ENCODE results near the gene FBXW5.

Gene FBXW5

DNA sequence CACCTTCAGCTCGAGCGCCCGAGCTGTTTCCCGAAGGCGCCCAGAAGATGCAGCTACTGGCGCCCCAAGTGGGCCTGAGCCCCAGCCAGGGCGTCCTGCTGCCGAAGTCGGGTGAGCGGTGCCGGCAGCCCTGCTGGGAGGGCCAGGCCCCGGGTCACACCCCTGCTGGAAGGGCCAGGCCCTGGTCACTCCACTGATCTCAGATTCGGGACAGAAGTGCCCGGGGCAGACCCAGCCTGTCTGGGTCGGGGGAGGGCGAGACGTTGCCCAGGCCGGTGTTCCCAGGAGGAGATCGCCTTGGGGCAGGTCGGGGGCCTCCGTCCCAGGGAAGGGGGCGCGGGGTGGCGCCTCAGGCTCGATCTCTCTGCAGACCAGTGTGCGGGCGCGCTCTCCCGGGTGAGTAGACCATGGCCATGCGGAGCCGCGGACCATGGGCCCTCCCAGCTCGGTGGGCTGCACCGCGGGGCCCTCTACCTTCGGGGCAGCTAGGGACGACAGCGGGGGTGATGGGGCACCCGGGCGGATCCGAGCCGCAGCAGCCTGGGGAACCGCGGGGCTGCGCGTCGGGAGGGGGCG, 40.6 kb upstream of the FBXW5 start:
- Histone ChIP-seq H3K79me2 (ENCODE audit: insufficient read depth, low read length) (no peaks in the 10 kb centered on the region), H3K36me3 (ENCODE audit: insufficient read depth, low read length) (no peaks in the 10 kb centered on the region), H3K27me3 (ENCODE audit: insufficient read depth, low read length, poor library complexity, severe bottlenecking) (no peaks in the 10 kb centered on the region), H3K4me1 (ENCODE audit: insufficient read depth, low read length, poor library complexity, severe bottlenecking) (no peaks in the 10 kb centered on the region), H4K20me1 (ENCODE audit: insufficient read depth, low read length, poor library complexity, severe bottlenecking) (no peaks in the 10 kb centered on the region), H3F3A (ENCODE audit: low read depth) (no peaks in the 10 kb centered on the region), H3K4me2 (ENCODE audit: low read depth, low read length, poor library complexity, severe bottlenecking) (no peak overlapping the region), H3K4me3 (ENCODE audit: low read length, poor library complexity, severe bottlenecking) (no peak overlapping the region), H3K9me2 (replicated peaks; ENCODE audit: low read depth, low read length) (no peaks in the 10 kb centered on the region), H3K9me3 (ENCODE audit: insufficient read depth, low read depth, low read length) (no peaks in the 10 kb centered on the region), H2AFZ (ENCODE audit: low read length) (no peak overlapping the region), H3K9ac (ENCODE audit: low read depth, low read length, poor library complexity, severe bottlenecking) (no peak overlapping the region)
- TF ChIP-seq, protein P1, sequence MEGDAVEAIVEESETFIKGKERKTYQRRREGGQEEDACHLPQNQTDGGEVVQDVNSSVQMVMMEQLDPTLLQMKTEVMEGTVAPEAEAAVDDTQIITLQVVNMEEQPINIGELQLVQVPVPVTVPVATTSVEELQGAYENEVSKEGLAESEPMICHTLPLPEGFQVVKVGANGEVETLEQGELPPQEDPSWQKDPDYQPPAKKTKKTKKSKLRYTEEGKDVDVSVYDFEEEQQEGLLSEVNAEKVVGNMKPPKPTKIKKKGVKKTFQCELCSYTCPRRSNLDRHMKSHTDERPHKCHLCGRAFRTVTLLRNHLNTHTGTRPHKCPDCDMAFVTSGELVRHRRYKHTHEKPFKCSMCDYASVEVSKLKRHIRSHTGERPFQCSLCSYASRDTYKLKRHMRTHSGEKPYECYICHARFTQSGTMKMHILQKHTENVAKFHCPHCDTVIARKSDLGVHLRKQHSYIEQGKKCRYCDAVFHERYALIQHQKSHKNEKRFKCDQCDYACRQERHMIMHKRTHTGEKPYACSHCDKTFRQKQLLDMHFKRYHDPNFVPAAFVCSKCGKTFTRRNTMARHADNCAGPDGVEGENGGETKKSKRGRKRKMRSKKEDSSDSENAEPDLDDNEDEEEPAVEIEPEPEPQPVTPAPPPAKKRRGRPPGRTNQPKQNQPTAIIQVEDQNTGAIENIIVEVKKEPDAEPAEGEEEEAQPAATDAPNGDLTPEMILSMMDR (conservative IDR thresholded peaks at IDR 0.05; ENCODE audit: low read length) = no peak
- TF ChIP-seq EZH2phosphoT487 (IDR thresholded peaks at IDR 0.05; ENCODE audit: borderline replicate concordance) = no peak

DNA sequence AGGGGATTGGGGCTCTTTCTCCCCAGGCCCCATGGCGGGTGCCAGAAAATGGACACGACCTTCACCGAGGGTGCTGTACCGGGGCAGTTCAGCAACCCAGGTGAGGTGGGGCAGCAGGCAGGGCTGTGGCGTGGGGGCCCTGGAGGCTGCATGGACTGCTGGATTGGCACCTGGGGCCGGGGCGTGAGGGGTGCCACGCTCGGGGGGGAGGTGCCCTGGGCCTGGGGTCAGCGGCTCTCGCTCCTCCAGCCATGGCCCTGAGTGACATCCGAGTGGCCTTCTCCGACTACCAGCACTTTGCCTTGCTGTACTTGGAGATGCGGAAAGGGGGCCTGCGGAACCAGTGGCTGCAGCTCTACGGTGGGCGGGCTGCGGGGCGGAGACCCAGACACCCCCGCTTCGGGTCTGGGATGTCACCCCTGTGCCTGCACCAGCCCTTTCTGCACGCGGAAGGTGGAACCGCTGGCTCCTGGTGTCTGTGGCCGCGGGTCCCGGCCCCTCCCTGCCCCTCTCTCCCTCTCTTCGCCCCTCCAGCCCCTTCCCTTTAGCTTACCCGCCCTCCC, 40.0 kb upstream of the FBXW5 start:
- no peak overlapping the region for H3K4me2 ChIP-seq (ENCODE audit: low read depth, low read length, poor library complexity, severe bottlenecking)
- no peak overlapping the region for H2AFZ ChIP-seq (ENCODE audit: low read length)
- no peak for TF ChIP-seq EZH2phosphoT487 (IDR thresholded peaks at IDR 0.05; ENCODE audit: borderline replicate concordance)
- TF ChIP-seq, protein P1 (conservative IDR thresholded peaks at IDR 0.05; ENCODE audit: low read length) = no peak
- H3K4me3 ChIP-seq (ENCODE audit: low read length, poor library complexity, severe bottlenecking) = no peak overlapping the region
- no peaks in the 10 kb centered on the region for H3K9me3 ChIP-seq (ENCODE audit: insufficient read depth, low read depth, low read length)
- H3K9me2 ChIP-seq (replicated peaks; ENCODE audit: low read depth, low read length) = no peaks in the 10 kb centered on the region
- H3K9ac ChIP-seq (ENCODE audit: low read depth, low read length, poor library complexity, severe bottlenecking) = no peak overlapping the region
- H3F3A ChIP-seq (ENCODE audit: low read depth) = no peaks in the 10 kb centered on the region
- H3K27me3 ChIP-seq (ENCODE audit: insufficient read depth, low read length, poor library complexity, severe bottlenecking) = no peaks in the 10 kb centered on the region
- no peaks in the 10 kb centered on the region for H3K79me2 ChIP-seq (ENCODE audit: insufficient read depth, low read length)
- H4K20me1 ChIP-seq (ENCODE audit: insufficient read depth, low read length, poor library complexity, severe bottlenecking) = no peaks in the 10 kb centered on the region
- H3K4me1 ChIP-seq (ENCODE audit: insufficient read depth, low read length, poor library complexity, severe bottlenecking) = no peaks in the 10 kb centered on the region
- H3K36me3 ChIP-seq (ENCODE audit: insufficient read depth, low read length) = no peaks in the 10 kb centered on the region

GRCh38 chr9:136983656-136984314, 39.2 kb upstream of the FBXW5 start:
- Histone ChIP-seq H3K9ac (ENCODE audit: low read depth, low read length, poor library complexity, severe bottlenecking) (no peak overlapping the region), H3K27me3 (ENCODE audit: insufficient read depth, low read length, poor library complexity, severe bottlenecking) (no peaks in the 10 kb centered on the region), H3K9me2 (replicated peaks; ENCODE audit: low read depth, low read length) (no peaks in the 10 kb centered on the region), H3K4me2 (ENCODE audit: low read depth, low read length, poor library complexity, severe bottlenecking) (no peak overlapping the region), H3F3A (ENCODE audit: low read depth) (no peaks in the 10 kb centered on the region), H4K20me1 (ENCODE audit: insufficient read depth, low read length, poor library complexity, severe bottlenecking) (no peaks in the 10 kb centered on the region), H3K79me2 (ENCODE audit: insufficient read depth, low read length) (no peaks in the 10 kb centered on the region), H3K4me1 (ENCODE audit: insufficient read depth, low read length, poor library complexity, severe bottlenecking) (no peaks in the 10 kb centered on the region), H3K9me3 (ENCODE audit: insufficient read depth, low read depth, low read length) (no peaks in the 10 kb centered on the region), H3K36me3 (ENCODE audit: insufficient read depth, low read length) (no peaks in the 10 kb centered on the region), H2AFZ (ENCODE audit: low read length) (no peak overlapping the region), H3K4me3 (ENCODE audit: low read length, poor library complexity, severe bottlenecking) (no peak overlapping the region)
- TF ChIP-seq EZH2phosphoT487 (IDR thresholded peaks at IDR 0.05; ENCODE audit: borderline replicate concordance) = no peak
- TF ChIP-seq, protein P1 (conservative IDR thresholded peaks at IDR 0.05; ENCODE audit: low read length) = no peak
